SK-N-MC (cell line): Measurements from ENCODE around the gene CEACAM18.

Experiments used
- DNase-seq: peaks from one replicate; pipeline ENCODE4 v3.0.0-alpha.2; 2011; ENCODE audit warnings: low read depth, low spot score
- H3K27ac ChIP-seq: fragments of 200-600 bp; sonication (generic); 2 replicates; pipeline ENCODE4 v1.5.1; 2016; ENCODE audit warnings: mixed run types
- H3K36me3 ChIP-seq: fragments of 200-600 bp; sonication (generic); 2 replicates; pipeline ENCODE4 v1.6.1; 2017; ENCODE audit warnings: antibody characterized with exemption, low read length, mixed read lengths; ENCODE audit not compliant: insufficient read depth
- H3K4me3 ChIP-seq: fragments of 200-600 bp; sonication (generic); 2 replicates; pipeline ENCODE4 v1.5.1; 2016
- H3K9ac ChIP-seq: fragments of 200-600 bp; sonication (generic); 2 replicates; pipeline ENCODE4 v1.8.0; 2017; ENCODE audit warnings: mixed run types, mixed read lengths; ENCODE audit not compliant: insufficient read length
- H3K9me3 ChIP-seq: fragments of 200-600 bp; sonication (generic); 2 replicates; pipeline ENCODE4 v1.6.1; 2017; ENCODE audit warnings: low read depth, mild to moderate bottlenecking, antibody characterized with exemption, low read length, moderate library complexity, mixed read lengths
- EZH2 ChIP-seq: fragments of 200-600 bp; sonication (generic); IDR thresholded peaks from one replicate; pipeline ENCODE4 v1.6.1; 2017; ENCODE audit warnings: antibody characterized with exemption
- FOXP2 ChIP-seq: optimal IDR thresholded peaks from 2 replicates; pipeline ENCODE3; 2011; ENCODE audit warnings: mild to moderate bottlenecking, moderate library complexity; ENCODE audit not compliant: insufficient read depth; ENCODE audit errors: extremely low read length, control extremely low read depth
- POLR2AphosphoS5 ChIP-seq: IDR thresholded peaks from 2 replicates; pipeline ENCODE4 v1.6.1; 2012; ENCODE audit warnings: mild to moderate bottlenecking, low read depth, low read length, borderline replicate concordance

CEACAM18 gene

GRCh38 chr19:51509823-51510660 lies 31.7 kb downstream of the CEACAM18 start:
- H3K36me3 ChIP-seq, result no peaks in the 10 kb centered on the region
- no peak overlapping the region for H3K27ac ChIP-seq
- no peak overlapping the region for H3K4me3 ChIP-seq
- H3K9ac ChIP-seq, result no peak overlapping the region
- TF ChIP-seq POLR2AphosphoS5 (no peak), FOXP2 (no peak), EZH2 (no peak)
- no peak for DNase-seq
- no peaks in the 10 kb centered on the region for H3K9me3 ChIP-seq

- no peak overlapping the region for H3K27ac ChIP-seq
- H3K36me3 ChIP-seq, result no peaks in the 10 kb centered on the region
- no peak overlapping the region for H3K9ac ChIP-seq
- no peak for DNase-seq
- no peak overlapping the region for H3K4me3 ChIP-seq
- H3K9me3 ChIP-seq, result no peaks in the 10 kb centered on the region
- TF ChIP-seq FOXP2 (no peak), POLR2AphosphoS5 (no peak)
Measured at GRCh38 chr19:51511353-51511752, 33.0 kb downstream of the CEACAM18 start.

GRCh38 chr19:51513968-51514367 lies 35.6 kb downstream of the CEACAM18 start:
- Histone ChIP-seq H3K4me3 (no peak overlapping the region), H3K36me3 (no peaks in the 10 kb centered on the region), H3K27ac (no peak overlapping the region), H3K9me3 (no peaks in the 10 kb centered on the region), H3K9ac (no peak overlapping the region)
- TF ChIP-seq EZH2 (no peak), FOXP2 (no peak), POLR2AphosphoS5 (no peak)
- DNase-seq, result no peak

- Histone ChIP-seq H3K9me3 (no peaks in the 10 kb centered on the region), H3K9ac (no peak overlapping the region), H3K4me3 (no peak overlapping the region), H3K27ac (no peak overlapping the region), H3K36me3 (no peaks in the 10 kb centered on the region)
- no peak for TF ChIP-seq POLR2AphosphoS5
- TF ChIP-seq EZH2, result no peak
- no peak for TF ChIP-seq FOXP2
- DNase-seq, result no peak
Measured at GRCh38 chr19:51514866-51515481, 36.6 kb downstream of the CEACAM18 start.

- DNase-seq, result no peak
- Histone ChIP-seq H3K9me3 (no peaks in the 10 kb centered on the region), H3K36me3 (no peaks in the 10 kb centered on the region), H3K4me3 (no peak overlapping the region), H3K9ac (no peak overlapping the region), H3K27ac (no peak overlapping the region)
- no peak for TF ChIP-seq POLR2AphosphoS5
- no peak for TF ChIP-seq FOXP2
- TF ChIP-seq EZH2, result no peak
Measured at GRCh38 chr19:51520728-51521127, 42.4 kb downstream of the CEACAM18 start.

GRCh38 chr19:51521357-51521756 lies 43.0 kb downstream of the CEACAM18 start:
- H3K9me3 ChIP-seq, result no peaks in the 10 kb centered on the region
- no peak overlapping the region for H3K27ac ChIP-seq
- DNase-seq, result no peak
- H3K36me3 ChIP-seq, result no peaks in the 10 kb centered on the region
- no peak overlapping the region for H3K4me3 ChIP-seq
- TF ChIP-seq FOXP2 (no peak), EZH2 (no peak), POLR2AphosphoS5 (no peak)
- no peak overlapping the region for H3K9ac ChIP-seq

GRCh38 chr19:51521781-51522180 lies 43.4 kb downstream of the CEACAM18 start:
- Histone ChIP-seq H3K9ac (no peak overlapping the region), H3K36me3 (no peaks in the 10 kb centered on the region), H3K27ac (no peak overlapping the region), H3K4me3 (no peak overlapping the region), H3K9me3 (no peaks in the 10 kb centered on the region)
- TF ChIP-seq POLR2AphosphoS5, result no peak
- no peak for TF ChIP-seq EZH2
- no peak for DNase-seq

- Histone ChIP-seq H3K9me3 (no peaks in the 10 kb centered on the region), H3K27ac (no peak overlapping the region), H3K9ac (no peak overlapping the region), H3K4me3 (no peak overlapping the region), H3K36me3 (no peaks in the 10 kb centered on the region)
- TF ChIP-seq FOXP2 (no peak), EZH2 (no peak), POLR2AphosphoS5 (no peak)
- no peak for DNase-seq
Measured at GRCh38 chr19:51524666-51525264, 46.4 kb downstream of the CEACAM18 start.
